Stimulated activated CD8-positive, alpha-beta memory T cell treated with anti-CD3 and anti-CD28 coated beads, Interleukin-15, amount 100 ng/mL, for 1 hour (primary cell): ENCODE data around the gene THSD4.
"Not testable (repeated sequence)": the region's sequence is repeated elsewhere in the genome, so short reads cannot be mapped to it uniquely, and the experiment has no call there.

Experiments used
- DNase-seq: peaks from one replicate; pipeline ENCODE4 v3.0.0-alpha.2; 2020; ENCODE audit warnings: low read depth

Gene THSD4

GRCh38 chr15:71261418-71261817 is 146.1 kb downstream of the THSD4 start:
- DNase-seq = no peak

DNA sequence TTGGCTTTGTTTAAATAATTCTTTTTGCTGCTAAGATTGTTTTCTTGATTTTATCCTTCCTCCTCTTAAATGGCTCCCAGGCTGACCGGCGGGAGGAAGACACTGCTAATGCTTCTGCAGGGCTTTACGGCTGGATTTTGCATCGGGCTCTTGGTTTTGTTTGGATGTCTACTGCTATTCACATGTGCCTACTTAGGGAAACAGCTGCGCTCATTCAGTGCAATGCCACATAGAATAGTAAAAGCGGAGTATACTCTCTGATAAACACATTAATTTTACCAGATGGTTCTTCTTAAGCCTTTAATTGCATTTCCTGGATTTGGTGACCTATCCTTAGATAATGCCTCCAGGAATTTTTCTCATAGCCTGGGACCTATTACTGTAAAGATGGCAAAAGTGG is 146.6 kb downstream of the THSD4 start:
- DNase-seq = no peak

GRCh38 chr15:71262599-71262998 is 147.3 kb downstream of the THSD4 start:
- DNase-seq = no peak

DNA sequence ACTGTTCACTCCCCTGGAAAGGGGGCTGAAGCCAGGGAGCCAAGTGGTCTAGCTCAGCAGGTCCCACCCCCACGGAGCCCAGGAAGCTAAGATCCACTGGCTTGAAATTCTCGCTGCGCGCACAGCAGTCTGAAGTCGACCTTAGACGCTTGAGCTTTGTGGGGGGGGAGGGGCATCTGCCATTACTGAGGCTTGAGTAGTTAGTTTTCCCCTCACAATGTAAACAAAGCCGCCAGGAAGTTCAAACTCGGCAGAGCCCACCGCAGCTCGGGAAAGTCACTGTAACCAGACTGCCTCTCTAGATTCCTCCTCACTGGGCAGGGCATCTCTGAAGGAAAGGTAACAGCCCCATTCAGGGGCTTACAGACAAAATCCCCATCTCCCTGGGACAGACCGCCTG is 150.3 kb downstream of the THSD4 start:
- not testable (repeated sequence) for DNase-seq

GRCh38 chr15:71271327-71271726 is 156.1 kb downstream of the THSD4 start:
- no peak for DNase-seq

DNA sequence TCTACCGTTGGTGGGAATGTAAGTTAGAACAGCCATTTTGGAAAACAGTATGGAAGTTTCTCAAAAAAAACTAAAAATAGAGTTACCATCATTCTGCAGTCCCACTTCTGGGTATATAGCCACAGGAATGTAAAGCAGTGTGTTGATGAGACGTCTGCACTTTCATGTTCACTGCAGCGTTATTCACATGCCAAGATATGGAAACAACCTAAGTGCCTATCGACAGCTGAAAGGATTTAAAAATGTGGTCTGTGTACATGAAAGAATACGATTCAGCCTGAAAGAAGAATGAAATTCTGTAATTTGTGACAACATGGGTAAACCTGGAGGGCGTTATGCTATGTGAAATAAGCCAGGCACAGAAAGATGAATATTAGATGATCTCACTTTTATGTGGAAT is 157.7 kb downstream of the THSD4 start:
- DNase-seq = no peak

DNA sequence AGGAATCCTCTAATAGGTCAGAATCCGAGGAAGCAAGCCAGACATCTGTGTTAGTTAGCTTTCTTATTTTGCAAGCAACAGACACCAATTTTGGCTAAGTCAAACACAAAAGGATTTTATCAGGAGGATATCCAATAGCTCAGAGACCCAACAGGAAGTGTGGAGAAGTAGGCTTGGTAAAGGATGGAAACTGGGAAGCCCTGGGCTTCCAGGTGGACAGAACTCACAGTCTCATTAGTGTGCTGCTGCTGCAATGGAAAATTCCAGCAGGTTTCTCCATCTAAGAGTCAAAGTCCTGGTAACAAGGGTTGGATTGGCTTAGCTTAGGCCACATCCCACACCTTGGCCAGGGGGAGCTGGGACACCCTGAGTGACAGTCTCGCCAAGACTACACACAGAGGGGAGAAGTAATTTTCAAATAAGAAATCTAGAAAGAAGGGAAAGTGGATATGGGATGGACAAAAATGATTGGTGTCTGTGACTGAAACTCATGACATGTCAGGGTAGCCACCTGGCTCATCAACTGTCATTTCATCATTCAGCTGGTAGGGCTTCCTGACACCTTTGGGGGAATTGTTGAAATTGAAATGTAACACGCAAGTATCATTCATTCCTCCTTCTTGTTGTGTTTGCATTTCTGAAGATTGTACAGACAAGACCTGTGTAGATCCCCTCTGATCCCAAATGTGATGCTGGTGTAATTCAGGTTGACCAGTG is 158.6 kb downstream of the THSD4 start:
- DNase-seq = no peak

- no peak for DNase-seq
These were observed 159.2 kb downstream of the THSD4 start for GRCh38 chr15:71274448-71274798.

- DNase-seq = no peak
These were observed 159.8 kb downstream of the THSD4 start for GRCh38 chr15:71275098-71275497.

DNA sequence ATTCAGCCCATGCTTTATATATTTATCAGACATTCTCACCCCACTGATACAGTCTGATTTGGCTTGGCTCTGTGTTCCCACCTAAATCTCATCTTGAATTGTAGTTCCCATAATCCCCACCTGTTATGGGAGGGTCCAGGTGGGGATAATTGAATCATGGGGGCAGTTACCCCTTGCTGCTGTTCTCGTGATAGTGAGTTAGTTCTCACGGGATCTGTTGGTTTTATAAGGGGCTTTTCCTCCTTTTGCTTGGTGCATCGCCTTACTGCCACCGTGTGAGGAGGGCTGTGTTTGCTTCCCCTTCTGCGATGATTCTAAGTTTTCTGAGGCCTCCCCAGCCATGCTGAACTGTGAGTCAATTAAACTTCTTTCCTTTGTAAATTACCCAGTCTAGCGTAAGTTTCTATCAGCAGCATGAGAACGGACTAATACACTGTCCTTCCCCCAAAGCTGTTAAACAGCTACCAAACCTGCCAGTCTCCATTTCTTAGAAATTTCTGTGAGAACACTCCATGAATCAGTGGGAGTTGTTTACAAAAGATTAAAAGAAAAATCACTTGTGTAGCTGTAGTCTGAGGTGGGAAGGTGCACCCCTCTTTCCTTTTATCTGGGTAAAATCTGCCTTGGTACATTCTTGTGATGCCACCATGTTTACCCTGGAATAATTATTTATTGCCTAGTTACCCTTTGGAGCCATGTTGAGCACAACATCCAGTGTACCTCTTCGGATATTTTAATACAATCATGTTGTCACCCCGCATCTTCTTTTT is 160.5 kb downstream of the THSD4 start:
- DNase-seq = no peak

GRCh38 chr15:71276336-71276665 is 161.0 kb downstream of the THSD4 start:
- no peak for DNase-seq

- no peak for DNase-seq
These were observed 163.9 kb downstream of the THSD4 start for GRCh38 chr15:71278989-71279756.

- DNase-seq = no peak
These were observed 164.5 kb downstream of the THSD4 start for GRCh38 chr15:71279757-71280141.

- no peak for DNase-seq
These were observed 164.9 kb downstream of the THSD4 start for GRCh38 chr15:71280206-71280605.

DNA sequence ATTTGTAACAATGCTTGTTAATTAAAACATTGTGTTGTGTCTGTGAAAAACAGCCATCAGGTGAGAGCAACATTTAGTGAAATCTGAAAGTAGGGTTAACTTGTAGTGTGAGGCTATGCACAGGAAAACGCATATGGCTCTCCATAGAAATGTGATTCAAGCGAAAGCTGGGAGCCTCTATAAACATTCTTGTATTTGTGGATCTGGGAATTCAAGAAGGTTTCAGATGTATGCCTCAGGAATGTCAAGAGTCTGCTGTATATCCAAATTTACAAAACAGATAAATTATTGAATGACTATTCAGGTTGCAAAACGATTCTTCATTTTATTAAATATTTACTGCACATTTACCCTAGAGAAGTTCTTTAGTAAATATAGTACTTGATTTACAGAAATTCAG is 166.0 kb downstream of the THSD4 start:
- no peak for DNase-seq

GRCh38 chr15:71282076-71282475 is 166.8 kb downstream of the THSD4 start:
- no peak for DNase-seq

DNA sequence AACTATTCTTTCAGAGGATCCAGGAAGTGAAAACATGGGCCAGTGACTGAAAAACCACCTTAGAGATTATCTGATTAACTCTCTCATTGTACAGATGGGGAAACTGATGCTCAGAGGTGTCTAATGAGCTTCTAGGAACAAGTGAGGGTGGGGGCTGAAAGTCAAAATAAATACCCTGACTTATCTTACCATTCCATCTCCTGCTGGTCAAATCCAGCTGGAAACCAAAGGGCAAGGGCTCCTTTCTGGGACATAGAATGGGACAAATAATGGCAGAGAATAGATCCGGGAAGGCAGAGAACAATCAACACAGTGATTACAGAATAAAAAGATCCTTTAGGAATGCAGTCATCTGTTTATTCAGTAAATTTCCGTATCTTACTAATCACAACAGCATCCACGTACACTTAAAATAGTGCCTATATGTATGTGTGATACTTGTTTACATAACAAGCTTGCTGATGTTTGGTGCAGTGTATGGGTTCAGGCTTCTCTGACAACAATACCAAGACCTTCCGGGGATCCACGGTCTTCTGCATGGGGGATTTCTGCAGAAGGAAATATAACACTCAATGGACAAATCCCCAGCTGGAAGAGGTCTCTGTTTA is 173.2 kb downstream of the THSD4 start:
- no peak for DNase-seq

DNA sequence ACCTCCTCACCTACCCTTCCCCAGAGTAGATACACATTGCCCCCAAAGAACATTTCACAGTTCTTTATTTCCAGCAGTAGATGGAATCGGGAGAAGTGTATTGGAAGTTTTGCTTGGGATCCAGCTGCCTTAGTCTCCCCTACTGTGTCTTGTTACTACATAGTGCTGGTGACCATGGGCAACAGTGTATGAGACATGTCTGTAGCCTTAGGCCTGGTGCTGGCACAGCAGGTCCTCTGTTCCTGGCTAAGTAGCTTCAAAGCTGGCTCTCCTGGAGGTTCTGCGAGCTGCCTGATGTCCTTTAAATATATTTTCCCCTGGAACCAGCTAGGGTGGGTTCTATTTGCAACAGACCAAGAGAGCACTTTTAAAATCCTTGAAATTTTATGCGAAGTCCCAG is 174.7 kb downstream of the THSD4 start:
- DNase-seq = no peak

DNA sequence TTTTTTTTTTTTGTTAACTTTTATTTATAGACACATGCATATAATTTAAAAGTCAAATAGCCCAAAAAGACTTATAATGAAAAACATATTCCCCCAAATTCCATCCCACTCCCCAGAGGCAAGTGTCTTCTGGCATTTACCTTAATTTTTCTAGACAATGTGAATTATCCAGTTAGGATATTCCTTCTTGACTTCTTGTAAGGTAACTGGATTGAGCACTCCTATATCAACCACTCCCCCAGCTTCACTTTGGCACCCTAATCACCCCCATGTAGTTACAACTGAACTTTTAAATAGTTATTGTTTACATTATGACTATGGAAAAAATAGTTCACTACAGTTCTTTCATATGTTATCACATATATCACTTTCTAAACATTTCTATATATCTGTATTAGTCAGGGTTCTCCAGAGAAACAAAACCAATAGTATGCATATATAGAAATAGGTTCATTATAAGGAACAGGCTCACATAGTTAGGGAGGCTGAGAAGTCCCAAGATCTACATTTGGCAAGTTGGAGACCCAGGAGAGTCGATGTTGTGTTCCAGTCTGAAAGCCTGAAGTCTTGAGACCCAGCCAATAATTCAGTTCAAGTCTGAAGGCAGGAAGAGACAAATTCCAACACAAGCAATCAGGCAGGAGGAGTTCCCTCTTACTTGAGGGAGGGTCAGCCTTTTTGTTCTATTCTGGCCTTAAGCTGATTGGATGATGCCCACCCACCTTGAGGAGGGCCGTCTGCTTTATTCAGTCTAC is 175.8 kb downstream of the THSD4 start:
- DNase-seq = no peak

DNA sequence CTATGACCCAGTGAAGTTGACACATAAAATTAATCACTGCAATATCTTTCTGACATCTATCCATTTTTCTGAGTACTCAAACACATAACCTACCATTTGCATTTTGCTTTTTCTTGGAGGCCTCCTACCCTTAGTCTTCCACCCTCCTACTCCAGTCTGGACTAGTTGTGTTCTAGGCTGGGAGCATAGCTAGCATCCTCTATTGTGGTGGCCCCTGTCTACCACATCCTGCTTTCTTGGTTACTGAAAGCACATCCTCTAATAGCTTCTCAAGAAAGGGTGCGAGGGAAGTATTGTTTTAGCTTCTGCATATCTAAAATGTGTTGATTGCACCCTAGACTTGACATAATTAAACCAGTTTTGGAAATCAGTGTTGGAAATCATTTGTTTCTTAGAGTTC is 176.5 kb downstream of the THSD4 start:
- no peak for DNase-seq

DNA sequence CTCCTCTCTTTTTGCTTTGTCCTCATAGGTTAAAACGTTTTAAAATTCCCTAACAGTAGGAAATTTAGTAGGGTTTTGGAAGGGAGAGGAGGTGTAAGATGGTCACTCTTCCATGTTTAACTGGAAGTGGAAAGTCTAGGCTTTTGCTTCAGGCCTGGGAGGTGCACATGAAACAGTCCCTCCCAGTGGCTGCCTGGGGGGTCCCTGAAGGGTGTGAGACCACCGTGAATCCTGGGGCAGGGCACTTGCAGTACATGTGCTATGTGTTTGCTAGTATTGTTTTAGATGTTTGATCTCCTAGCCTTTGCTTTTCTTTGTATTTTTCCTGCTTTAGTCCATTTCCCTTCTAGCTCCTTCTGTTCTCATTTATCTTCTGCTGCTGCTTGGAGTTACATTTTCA is 178.5 kb downstream of the THSD4 start:
- no peak for DNase-seq

DNA sequence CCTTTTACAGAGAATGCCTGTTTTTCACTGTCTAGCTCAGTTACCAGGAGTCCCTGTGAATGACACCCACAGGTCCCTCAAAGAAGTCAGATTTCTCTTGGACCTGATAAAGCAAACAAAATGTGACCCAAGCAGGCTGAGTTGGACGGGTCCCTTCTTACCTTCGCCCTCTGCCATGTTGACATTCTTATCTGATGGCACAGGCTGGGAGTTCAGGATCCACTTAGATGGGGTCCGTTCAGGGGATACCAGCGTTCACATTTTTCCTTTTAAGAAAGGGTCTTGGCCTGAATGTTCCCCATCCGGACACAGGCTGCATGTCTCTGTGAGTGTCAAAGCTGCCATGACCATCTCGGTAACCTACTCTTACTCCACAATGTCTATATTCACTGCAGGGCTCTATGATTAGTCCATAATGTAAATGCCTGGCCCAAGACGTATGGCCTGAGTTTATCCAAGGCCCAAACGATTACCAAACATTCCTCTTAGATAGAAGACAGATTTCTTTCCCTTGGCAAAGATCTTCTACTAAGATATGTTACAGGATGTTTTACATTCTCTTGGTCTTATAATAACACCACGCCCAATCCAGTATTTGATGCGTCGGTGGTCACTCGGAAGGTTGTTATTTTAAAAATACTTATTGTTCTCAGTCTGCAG is 179.1 kb downstream of the THSD4 start:
- DNase-seq = no peak
